Measurements from ENCODE around the gene TRIM63. TPM values are rescaled to one million over a fixed set of nuclear protein-coding genes. Genes with fewer than 3 reads are reported as not detected.

The TRIM63 gene
- total and polyA plus RNA-seq, 2 donors (not counting 1 experiment from before 2014, with no cell fraction given): not detected

DNA sequence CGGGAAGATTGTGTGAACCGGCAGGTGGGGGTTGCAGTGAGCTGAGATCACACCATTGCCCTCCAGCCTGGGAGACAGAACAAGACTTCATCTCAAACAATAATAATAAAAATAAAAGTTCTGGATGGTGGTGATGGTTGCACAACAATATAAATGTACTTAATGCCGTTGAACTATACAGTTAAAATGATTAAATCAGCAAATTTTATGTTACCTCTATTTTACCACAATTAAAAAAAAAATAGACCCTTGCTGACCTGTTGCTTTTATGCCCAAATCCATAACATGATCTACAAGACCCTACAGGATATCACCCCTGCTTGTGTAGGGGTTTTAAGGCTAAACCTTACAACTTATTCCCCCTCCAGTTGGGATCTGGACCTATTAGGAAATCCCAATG is 32.4 kb upstream of the TRIM63 start:
- intact Hi-C loops (cut with micrococcal nuclease): no loop called here
- H3K9ac ChIP-seq (ENCODE audit: low read length): no peak overlapping the region
- no CpG with 5 or more reads among the region's 3 CpGs for WGBS (ENCODE audit: insufficient coverage)
- no peak overlapping the region for H3K4me2 ChIP-seq (replicated peaks; ENCODE audit: low read depth, low read length, poor library complexity, severe bottlenecking)
- TF ChIP-seq, protein P1, sequence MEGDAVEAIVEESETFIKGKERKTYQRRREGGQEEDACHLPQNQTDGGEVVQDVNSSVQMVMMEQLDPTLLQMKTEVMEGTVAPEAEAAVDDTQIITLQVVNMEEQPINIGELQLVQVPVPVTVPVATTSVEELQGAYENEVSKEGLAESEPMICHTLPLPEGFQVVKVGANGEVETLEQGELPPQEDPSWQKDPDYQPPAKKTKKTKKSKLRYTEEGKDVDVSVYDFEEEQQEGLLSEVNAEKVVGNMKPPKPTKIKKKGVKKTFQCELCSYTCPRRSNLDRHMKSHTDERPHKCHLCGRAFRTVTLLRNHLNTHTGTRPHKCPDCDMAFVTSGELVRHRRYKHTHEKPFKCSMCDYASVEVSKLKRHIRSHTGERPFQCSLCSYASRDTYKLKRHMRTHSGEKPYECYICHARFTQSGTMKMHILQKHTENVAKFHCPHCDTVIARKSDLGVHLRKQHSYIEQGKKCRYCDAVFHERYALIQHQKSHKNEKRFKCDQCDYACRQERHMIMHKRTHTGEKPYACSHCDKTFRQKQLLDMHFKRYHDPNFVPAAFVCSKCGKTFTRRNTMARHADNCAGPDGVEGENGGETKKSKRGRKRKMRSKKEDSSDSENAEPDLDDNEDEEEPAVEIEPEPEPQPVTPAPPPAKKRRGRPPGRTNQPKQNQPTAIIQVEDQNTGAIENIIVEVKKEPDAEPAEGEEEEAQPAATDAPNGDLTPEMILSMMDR (IDR thresholded peaks at IDR 0.05): no peak
- TF ChIP-seq EZH2 (IDR thresholded peaks at IDR 0.05; ENCODE audit: borderline replicate concordance, insufficient read depth, low read depth, low read length, poor library complexity, severe bottlenecking): no peak
- H3K27me3 ChIP-seq (replicated peaks in 1 of 4; ENCODE audit: control extremely low read depth in 1 of 4, control insufficient read depth in 3 of 4, insufficient read depth in 4 of 4, low read length in 3 of 4): no peaks in the 10 kb centered on the region
- ChIA-PET CTCF (interaction anchor here (1.2 to 17.9 kb wide), 3 partner anchors 14 to 70 kb away, joined by 3 to 336 read pairs (median 5); partner anchors contain the start of gene ZNF593), POLR2A (no interaction called here)
- H3K9me3 Mint-ChIP-seq (ENCODE audit: insufficient read depth): no peaks in the 10 kb centered on the region
- no peak for ATAC-seq (ENCODE audit: low read depth)
- no peak overlapping the region for H3K27ac ChIP-seq (ENCODE audit: low read length in 2 of 2)
- no peak for DNase-seq
- no peaks in the 10 kb centered on the region for H3K36me3 ChIP-seq (replicated peaks in 1 of 2; ENCODE audit: control extremely low read depth in 1 of 2, control insufficient read depth in 1 of 2, extremely low read depth in 1 of 2, insufficient read depth in 2 of 2, low read length in 1 of 2)
- H3K9me3 ChIP-seq (ENCODE audit: control extremely low read depth in 1 of 3, control insufficient read depth in 2 of 3, insufficient read depth in 1 of 3, low read length in 2 of 3): no peaks in the 10 kb centered on the region
- no peak overlapping the region for H3K4me3 ChIP-seq (ENCODE audit: control extremely low read depth in 1 of 5, extremely low read depth in 1 of 5, insufficient read depth in 1 of 5, low read depth in 2 of 5, low read length in 4 of 5)
- H2AFZ ChIP-seq (ENCODE audit: insufficient read depth, low read depth, low read length, poor library complexity, severe bottlenecking): no peak overlapping the region
- H3K4me1 ChIP-seq (ENCODE audit: control insufficient read depth in 2 of 2, insufficient read depth in 2 of 2, low read length in 2 of 2): no peaks in the 10 kb centered on the region
- H3K4me1 Mint-ChIP-seq: no peaks in the 10 kb centered on the region
- H3K27me3 Mint-ChIP-seq: peaks cover 21% of the 10 kb centered on the region
- no peak overlapping the region for H3K27ac Mint-ChIP-seq
- H3K79me2 ChIP-seq (ENCODE audit: control insufficient read depth, insufficient read depth, low read length): no peaks in the 10 kb centered on the region
- no peak overlapping the region for H3K4me3 Mint-ChIP-seq
- H4K20me1 ChIP-seq (ENCODE audit: control insufficient read depth, insufficient read depth, low read length, poor library complexity, severe bottlenecking): no peaks in the 10 kb centered on the region

DNA sequence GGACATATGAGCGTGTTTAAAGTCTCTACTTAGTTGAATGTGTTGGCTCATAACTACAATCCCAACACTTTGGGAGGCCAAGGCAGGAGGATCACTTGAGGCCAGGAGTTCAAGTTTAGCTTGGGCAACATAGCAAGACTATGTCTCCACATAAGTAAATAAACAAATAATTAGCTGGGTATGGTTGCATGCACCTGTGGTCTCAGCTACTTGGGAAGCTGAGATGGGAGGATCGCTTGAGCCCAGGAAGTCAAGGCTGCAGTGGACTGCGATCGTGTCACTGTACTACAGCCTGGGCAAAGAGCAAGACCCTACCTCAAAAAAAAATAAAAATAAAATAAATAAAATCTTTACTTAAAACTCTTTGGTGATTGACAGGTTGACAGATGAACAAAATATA is 31.2 kb upstream of the TRIM63 start:
- Histone ChIP-seq H2AFZ (ENCODE audit: insufficient read depth, low read depth, low read length, poor library complexity, severe bottlenecking) (no peak overlapping the region), H3K9me3 (ENCODE audit: control extremely low read depth in 1 of 3, control insufficient read depth in 2 of 3, insufficient read depth in 1 of 3, low read length in 2 of 3) (no peaks in the 10 kb centered on the region), H4K20me1 (ENCODE audit: control insufficient read depth, insufficient read depth, low read length, poor library complexity, severe bottlenecking) (no peaks in the 10 kb centered on the region), H3K4me3 (ENCODE audit: control extremely low read depth in 1 of 5, extremely low read depth in 1 of 5, insufficient read depth in 1 of 5, low read depth in 2 of 5, low read length in 4 of 5) (no peak overlapping the region), H3K9ac (ENCODE audit: low read length) (no peak overlapping the region), H3K79me2 (ENCODE audit: control insufficient read depth, insufficient read depth, low read length) (no peaks in the 10 kb centered on the region), H3K4me1 (ENCODE audit: control insufficient read depth in 2 of 2, insufficient read depth in 2 of 2, low read length in 2 of 2) (no peaks in the 10 kb centered on the region), H3K36me3 (replicated peaks in 1 of 2; ENCODE audit: control extremely low read depth in 1 of 2, control insufficient read depth in 1 of 2, extremely low read depth in 1 of 2, insufficient read depth in 2 of 2, low read length in 1 of 2) (no peaks in the 10 kb centered on the region), H3K4me2 (replicated peaks; ENCODE audit: low read depth, low read length, poor library complexity, severe bottlenecking) (no peak overlapping the region), H3K27ac (ENCODE audit: low read length in 2 of 2) (no peak overlapping the region), H3K27me3 (replicated peaks in 1 of 4; ENCODE audit: control extremely low read depth in 1 of 4, control insufficient read depth in 3 of 4, insufficient read depth in 4 of 4, low read length in 3 of 4) (no peaks in the 10 kb centered on the region)
- Mint-ChIP-seq H3K4me3 (no peak overlapping the region), H3K27ac (no peak overlapping the region), H3K9me3 (ENCODE audit: insufficient read depth) (no peaks in the 10 kb centered on the region), H3K4me1 (no peaks in the 10 kb centered on the region), H3K27me3 (peaks cover 26% of the 10 kb centered on the region)
- POLR2A ChIA-PET: no interaction called here
- ATAC-seq (ENCODE audit: low read depth) (no peak), DNase-seq (no peak)
- WGBS (ENCODE audit: insufficient coverage): no CpG with 5 or more reads among the region's 4 CpGs
- no peak for TF ChIP-seq EZH2 (IDR thresholded peaks at IDR 0.05; ENCODE audit: borderline replicate concordance, insufficient read depth, low read depth, low read length, poor library complexity, severe bottlenecking)
- TF ChIP-seq, protein P1 (IDR thresholded peaks at IDR 0.05): no peak
- intact Hi-C loops (cut with micrococcal nuclease): no loop called here
- CTCF ChIA-PET: interaction anchor here (17.9 kb wide), 1 partner anchor 48 kb away, joined by 336 read pairs; no protein-coding TSS in a partner anchor

All from B cell (primary cell).